ENCODE data around the gene KRT76. TPM values are rescaled to one million over a fixed set of nuclear protein-coding genes. Genes with fewer than 3 reads are reported as not detected.
"Not testable (repeated sequence)": the region's sequence is repeated elsewhere in the genome, so short reads cannot be mapped to it uniquely, and the experiment has no call there.

Gene KRT76
- total RNA-seq, 3 donors from 2014 or later, result not detected

DNA sequence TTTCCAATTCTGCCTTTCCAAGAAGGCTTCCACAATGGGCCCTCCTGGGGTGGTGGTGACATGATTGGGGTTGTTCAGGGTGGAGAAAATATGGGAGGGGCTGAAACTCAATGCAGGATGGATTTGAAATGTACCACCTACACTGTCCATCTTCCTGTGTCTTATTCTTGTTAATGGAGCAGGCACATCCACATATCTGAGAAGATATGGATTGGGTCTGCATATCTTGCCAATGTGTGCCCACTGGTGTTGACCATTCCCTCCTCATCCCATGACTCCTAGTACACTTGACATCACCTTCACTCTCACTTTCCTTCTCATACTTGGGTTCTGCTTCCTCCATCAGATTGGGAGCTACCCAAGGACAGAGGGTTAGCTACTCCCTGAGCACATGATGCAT lies 7.2 kb downstream of the KRT76 start:
- no peaks in the 10 kb centered on the region for H3K9me3 Mint-ChIP-seq

DNA sequence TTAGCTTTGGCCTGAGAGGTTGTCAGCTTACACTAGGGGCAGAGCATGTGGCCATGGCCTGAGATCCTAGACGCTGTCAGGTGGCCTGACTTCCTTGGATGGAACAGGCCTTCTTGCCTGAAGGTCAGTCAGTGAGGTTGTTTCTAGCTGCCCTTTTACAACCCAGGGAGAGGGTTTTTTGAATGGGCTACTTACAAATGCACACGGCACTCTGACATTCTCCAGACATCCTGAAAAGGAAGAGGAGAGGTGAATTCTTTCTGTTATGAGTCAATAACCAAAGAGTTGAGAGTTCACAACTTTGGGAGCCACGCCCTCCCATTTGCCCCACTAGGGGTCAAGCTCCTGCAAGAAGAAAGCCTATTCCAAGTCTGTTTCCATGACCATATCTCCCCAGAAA lies 7.8 kb downstream of the KRT76 start:
- Mint-ChIP-seq H3K9me3 (no peaks in the 10 kb centered on the region), H3K27me3 (ENCODE audit: low read depth) (peaks cover 5% of the 10 kb centered on the region), H3K36me3 (ENCODE audit: insufficient read depth) (no peaks in the 10 kb centered on the region), H3K4me3 (no peak overlapping the region), H3K4me1 (ENCODE audit: low read depth) (no peaks in the 10 kb centered on the region)
- DNase-seq (no peak), ATAC-seq (no peak)

More for the DNA sequence above, 7.2 kb downstream of the KRT76 start:
- H3K4me3 Mint-ChIP-seq, result no peak overlapping the region
- H3K36me3 Mint-ChIP-seq (ENCODE audit: insufficient read depth), result no peaks in the 10 kb centered on the region
- ATAC-seq, result no peak
- H3K27me3 Mint-ChIP-seq (ENCODE audit: low read depth), result peaks cover 5% of the 10 kb centered on the region
- no peaks in the 10 kb centered on the region for H3K4me1 Mint-ChIP-seq (ENCODE audit: low read depth)
- DNase-seq, result no peak

DNA sequence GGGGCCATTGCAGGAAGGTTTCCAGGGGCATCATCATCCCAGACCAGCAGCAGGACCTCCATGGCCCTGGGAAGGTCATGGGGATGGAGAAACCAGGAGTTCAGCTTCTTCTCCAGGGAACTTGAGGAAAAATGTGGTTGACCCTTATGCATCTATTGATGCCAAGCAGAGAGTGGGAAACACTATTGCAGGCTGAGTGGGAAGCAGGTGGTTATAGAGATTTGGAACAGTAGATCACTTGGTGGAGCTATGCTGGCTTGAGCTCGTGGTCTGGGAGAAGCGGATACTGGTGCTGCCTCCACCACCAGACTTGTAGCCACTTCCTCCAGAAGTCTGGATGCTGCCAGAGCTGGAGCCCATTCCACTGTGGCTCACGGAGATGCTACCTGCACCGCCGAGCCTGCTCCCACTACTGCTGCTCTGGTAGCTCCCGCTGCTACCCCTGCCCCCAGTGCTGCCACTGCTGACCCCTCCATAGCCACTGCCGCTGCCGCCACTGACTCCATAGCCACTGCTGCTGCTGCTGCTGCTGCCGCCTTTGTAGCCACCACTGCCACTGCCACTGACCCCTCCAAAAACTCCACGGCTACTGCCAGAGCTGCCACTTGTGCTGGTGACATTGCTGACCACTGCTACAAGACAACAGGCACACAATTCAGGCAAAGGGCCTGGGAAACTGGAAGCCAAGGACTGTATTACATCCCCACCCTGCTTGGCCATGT lies 8.5 kb downstream of the KRT76 start:
- Mint-ChIP-seq H3K4me1 (ENCODE audit: low read depth) (no peaks in the 10 kb centered on the region), H3K27me3 (ENCODE audit: low read depth) (peaks cover 5% of the 10 kb centered on the region), H3K9me3 (no peaks in the 10 kb centered on the region), H3K36me3 (ENCODE audit: insufficient read depth) (no peaks in the 10 kb centered on the region), H3K4me3 (no peak overlapping the region)
- no peak for DNase-seq
- ATAC-seq, result no peak

DNA sequence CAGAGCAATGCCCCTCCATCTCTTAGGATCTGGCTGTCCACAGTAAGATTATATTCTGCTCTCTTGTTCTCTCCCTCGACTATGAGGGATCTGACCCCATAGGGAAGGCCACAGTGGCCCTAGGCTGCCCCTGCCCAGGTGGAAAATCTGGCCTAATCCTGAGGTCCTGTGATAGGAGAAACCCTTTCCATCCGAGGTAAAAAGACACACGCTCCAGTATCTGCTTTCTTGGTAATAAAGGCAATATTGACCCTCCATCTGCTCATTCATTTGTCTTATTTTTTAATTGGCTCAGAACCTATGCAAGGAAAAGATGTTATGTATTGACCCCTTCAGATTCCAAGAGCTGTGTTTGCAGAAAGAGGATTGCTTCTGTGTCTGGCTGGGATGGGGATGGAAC lies 9.7 kb downstream of the KRT76 start:
- DNase-seq, result no peak
- no peak for ATAC-seq
- H3K36me3 Mint-ChIP-seq (ENCODE audit: insufficient read depth), result no peaks in the 10 kb centered on the region
- peaks cover 5% of the 10 kb centered on the region for H3K27me3 Mint-ChIP-seq (ENCODE audit: low read depth)
- no peaks in the 10 kb centered on the region for H3K4me1 Mint-ChIP-seq (ENCODE audit: low read depth)
- no peak overlapping the region for H3K4me3 Mint-ChIP-seq
- no peaks in the 10 kb centered on the region for H3K9me3 Mint-ChIP-seq

DNA sequence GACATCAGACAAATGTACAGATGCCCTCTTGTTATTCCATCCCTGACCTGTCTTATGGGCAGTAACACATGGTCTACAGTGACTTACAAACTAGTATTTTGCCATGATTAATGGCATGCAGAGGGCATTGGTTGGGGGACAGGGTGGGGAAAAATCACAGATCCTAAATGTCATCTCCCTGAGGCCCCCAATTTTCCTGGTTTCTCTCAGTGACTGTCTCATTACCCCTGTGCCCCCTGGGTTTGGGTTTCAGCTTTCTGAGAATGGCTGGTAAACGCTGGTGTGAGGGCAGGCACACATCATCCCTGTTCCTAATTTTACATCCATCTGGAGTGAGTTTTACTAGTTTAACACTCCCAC lies 10.1 kb downstream of the KRT76 start:
- no peak for DNase-seq
- Mint-ChIP-seq H3K4me3 (no peak overlapping the region), H3K27me3 (ENCODE audit: low read depth) (peaks cover 5% of the 10 kb centered on the region), H3K4me1 (ENCODE audit: low read depth) (no peaks in the 10 kb centered on the region), H3K9me3 (no peaks in the 10 kb centered on the region), H3K36me3 (ENCODE audit: insufficient read depth) (no peaks in the 10 kb centered on the region)
- ATAC-seq, result no peak

DNA sequence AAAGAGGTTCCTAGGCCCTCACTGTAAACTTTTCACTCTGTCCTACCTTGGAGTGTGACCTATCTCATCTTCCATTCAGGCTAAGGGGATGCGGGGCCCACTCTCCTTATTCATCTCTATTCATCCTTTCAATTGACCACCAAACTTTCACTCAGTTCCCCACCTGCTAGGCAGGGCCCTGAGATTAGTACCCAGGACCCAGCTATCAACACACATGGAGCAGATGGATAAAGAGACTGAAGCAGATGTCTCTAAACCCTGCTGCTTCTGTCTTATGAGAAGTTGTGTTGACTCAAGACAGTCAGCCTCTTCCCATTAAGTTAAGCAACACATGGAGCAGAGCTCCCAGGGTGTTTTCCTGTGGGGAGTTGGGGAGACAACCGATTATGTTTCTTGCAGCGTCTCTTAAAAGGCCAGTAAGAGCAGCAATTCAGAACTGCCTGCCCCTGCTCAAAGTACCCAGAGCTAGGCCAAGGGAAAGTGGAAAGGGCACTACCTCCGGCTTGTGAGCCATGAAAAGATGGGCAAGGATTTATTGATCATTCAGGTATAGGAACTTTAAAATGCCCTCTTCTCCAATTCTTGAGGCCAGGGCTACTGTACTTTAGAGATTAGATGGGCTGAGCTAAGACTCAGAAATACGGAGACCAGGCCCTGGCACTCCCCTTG lies 10.7 kb downstream of the KRT76 start:
- H3K4me3 Mint-ChIP-seq, result no peak overlapping the region
- H3K36me3 Mint-ChIP-seq (ENCODE audit: insufficient read depth), result no peaks in the 10 kb centered on the region
- no peaks in the 10 kb centered on the region for H3K4me1 Mint-ChIP-seq (ENCODE audit: low read depth)
- peaks cover 5% of the 10 kb centered on the region for H3K27me3 Mint-ChIP-seq (ENCODE audit: low read depth)
- no peaks in the 10 kb centered on the region for H3K9me3 Mint-ChIP-seq
- no peak for ATAC-seq
- DNase-seq, result no peak

DNA sequence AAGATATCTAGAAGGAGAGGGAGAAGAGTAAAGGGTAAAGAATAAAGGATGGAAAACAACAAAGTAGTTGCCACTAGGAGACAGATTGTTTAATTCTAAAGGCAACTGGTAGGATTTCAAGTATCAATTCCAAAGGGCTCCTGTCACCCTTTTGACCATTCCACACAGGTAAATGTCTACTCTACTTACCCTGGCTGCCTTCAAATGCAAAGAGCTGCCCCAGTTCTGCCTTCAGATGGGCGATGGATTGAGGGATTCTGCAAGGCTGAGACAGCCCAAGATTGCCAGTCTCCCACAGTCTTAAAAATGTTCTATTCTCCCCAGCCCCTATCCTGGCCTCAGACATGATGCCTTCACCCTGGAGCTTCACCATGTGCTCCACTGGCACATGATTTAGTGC lies 11.4 kb downstream of the KRT76 start:
- DNase-seq (no peak), ATAC-seq (no peak)
- no peaks in the 10 kb centered on the region for H3K36me3 Mint-ChIP-seq (ENCODE audit: insufficient read depth)
- peaks cover 5% of the 10 kb centered on the region for H3K27me3 Mint-ChIP-seq (ENCODE audit: low read depth)
- no peaks in the 10 kb centered on the region for H3K4me1 Mint-ChIP-seq (ENCODE audit: low read depth)
- no peak overlapping the region for H3K4me3 Mint-ChIP-seq
- H3K9me3 Mint-ChIP-seq, result no peaks in the 10 kb centered on the region

DNA sequence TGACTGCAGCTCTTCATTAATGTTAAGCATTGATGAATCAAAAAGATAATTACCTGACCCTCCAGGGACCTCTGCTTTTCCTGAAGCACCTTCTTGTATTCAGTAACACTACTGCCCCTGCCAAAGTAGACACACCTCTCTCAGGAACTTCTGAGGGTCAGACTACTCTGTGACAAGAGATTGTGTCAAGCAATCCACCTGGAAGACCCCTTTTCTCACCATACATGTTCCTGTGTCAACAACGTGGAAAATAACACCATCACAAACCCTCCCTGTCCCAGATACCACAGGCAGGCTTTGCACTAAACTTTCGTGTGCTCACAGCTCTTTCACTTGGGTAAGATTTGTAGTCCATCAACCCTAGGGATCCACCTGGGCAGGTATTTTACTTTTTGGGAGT lies 13.2 kb downstream of the KRT76 start:
- peaks cover 4% of the 10 kb centered on the region for H3K27me3 Mint-ChIP-seq (ENCODE audit: low read depth)
- H3K4me3 Mint-ChIP-seq, result no peak overlapping the region
- H3K36me3 Mint-ChIP-seq (ENCODE audit: insufficient read depth), result no peaks in the 10 kb centered on the region
- DNase-seq, result no peak
- ATAC-seq, result no peak
- no peaks in the 10 kb centered on the region for H3K9me3 Mint-ChIP-seq
- H3K4me1 Mint-ChIP-seq (ENCODE audit: low read depth), result no peaks in the 10 kb centered on the region

DNA sequence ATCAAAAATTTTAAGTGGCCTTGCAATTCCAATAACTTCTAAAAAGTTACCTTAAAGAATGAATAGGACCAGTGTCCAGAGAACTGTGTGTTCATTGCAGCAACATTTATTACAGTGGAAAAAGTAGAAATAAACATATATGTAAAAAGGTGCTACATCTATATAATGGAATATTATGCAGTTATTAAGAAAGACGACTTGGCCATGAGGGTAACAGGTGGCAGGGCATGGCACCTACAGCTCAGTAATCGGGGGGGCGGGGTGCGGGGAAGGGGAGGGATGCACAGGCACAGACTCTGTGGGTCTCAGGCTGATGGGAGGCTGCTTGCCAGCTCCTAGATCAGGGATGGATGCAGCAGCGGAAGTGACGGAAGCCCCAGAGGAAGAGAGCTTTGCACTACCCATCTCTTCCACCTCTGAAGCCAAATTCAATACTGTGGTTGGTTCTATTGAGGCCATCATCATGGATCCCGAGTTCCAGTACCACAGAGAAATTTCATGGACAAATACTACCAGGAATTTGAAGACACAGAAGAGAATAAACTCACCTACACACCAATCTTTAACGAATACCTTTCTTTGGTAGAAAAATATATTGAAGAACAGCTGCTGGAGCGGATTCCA lies 14.0 kb downstream of the KRT76 start:
- no peaks in the 10 kb centered on the region for H3K4me1 Mint-ChIP-seq (ENCODE audit: low read depth)
- DNase-seq (no peak), ATAC-seq (no peak)
- H3K9me3 Mint-ChIP-seq, result no peaks in the 10 kb centered on the region
- H3K27me3 Mint-ChIP-seq (ENCODE audit: low read depth), result peaks cover 5% of the 10 kb centered on the region
- no peaks in the 10 kb centered on the region for H3K36me3 Mint-ChIP-seq (ENCODE audit: insufficient read depth)
- H3K4me3 Mint-ChIP-seq, result no peak overlapping the region

DNA sequence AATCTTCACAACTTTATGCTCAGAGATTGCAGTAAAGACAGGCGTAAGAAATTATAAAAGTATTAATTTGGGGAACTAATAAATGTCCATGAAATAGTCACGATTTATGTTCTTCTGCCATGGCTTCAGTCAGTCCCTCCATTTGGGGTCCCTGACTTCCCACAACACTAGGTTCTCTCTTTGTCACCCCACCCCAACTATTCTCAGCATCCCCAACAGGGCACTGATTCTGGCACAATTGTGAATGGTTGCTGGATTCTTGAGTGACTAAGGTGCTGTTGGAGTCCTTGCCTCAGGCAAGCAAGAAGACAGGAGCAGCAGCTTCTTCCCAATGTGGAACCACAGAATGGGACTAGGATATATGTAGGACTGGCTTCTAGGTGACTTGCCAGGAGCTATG lies 15.3 kb downstream of the KRT76 start:
- Mint-ChIP-seq H3K4me3 (no peak overlapping the region), H3K4me1 (ENCODE audit: low read depth) (no peaks in the 10 kb centered on the region), H3K27me3 (ENCODE audit: low read depth) (peaks cover 4% of the 10 kb centered on the region), H3K36me3 (ENCODE audit: insufficient read depth) (no peaks in the 10 kb centered on the region), H3K9me3 (no peaks in the 10 kb centered on the region)
- ATAC-seq, result no peak
- no peak for DNase-seq

DNA sequence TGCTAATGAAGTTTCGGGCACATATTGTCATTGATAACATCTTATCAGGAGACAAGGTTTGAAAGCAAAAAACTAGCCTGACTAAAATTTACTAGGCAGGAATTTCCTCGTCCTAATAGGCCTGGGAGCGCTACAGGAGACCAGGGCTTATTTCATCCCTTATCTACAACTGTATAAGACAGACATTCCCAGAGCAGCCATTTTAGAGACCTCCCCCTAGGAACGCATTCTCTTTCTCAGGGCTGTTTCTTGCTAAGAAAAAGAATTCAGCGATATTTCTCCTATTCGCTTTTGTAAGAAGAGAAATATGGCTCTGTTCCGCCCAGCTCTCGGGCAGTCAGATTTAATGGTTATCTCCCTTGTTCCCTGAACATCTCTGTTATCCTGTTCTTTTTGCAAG lies 15.9 kb downstream of the KRT76 start:
- DNase-seq; H3K9me3 Mint-ChIP-seq; H3K4me3 Mint-ChIP-seq; H3K36me3 Mint-ChIP-seq (ENCODE audit: insufficient read depth); H3K27me3 Mint-ChIP-seq (ENCODE audit: low read depth); ATAC-seq; H3K4me1 Mint-ChIP-seq (ENCODE audit: low read depth): not testable (repeated sequence)

DNA sequence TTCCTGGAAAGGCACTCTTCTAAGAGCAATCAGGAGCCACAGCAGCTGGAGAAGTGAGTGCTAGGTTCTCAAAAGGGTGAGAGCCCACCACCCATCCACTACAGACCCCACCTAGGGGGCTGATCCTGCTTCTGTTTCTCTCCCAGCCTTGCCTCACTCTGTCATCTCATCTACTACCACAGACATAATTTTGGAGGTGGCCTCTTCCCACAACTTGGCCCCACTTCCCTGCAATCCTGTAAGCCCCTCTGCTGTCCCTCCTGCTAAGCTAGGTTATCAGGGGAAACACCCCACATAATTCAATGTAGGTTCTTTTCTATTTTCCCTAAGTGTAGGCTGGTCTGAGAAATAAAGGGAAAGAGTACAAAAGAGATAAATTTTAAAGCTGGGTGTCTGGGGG lies 16.5 kb downstream of the KRT76 start:
- Mint-ChIP-seq H3K27me3 (ENCODE audit: low read depth) (peaks cover 4% of the 10 kb centered on the region), H3K9me3 (no peaks in the 10 kb centered on the region), H3K4me1 (ENCODE audit: low read depth) (no peaks in the 10 kb centered on the region), H3K4me3 (no peak overlapping the region), H3K36me3 (ENCODE audit: insufficient read depth) (no peaks in the 10 kb centered on the region)
- ATAC-seq (no peak), DNase-seq (no peak)

DNA sequence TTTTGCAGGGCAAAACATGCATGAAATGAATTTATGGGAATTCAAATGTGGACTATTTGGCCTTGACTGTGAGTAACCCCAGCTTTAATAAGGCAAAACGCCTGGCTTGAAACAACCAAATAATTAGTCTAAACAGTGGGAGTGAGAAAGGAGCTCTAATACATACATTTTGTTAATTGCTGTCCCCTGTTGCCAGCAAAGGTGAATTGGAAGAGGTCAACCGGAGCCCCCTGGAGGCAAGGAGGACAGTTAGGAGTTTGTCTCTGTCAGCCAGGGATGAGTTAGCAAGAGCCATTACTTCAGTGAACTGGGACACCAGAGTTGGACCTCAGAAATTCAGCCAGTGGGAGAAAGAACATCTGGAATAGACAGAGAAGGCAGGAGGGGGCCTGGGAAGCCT lies 17.4 kb downstream of the KRT76 start:
- Mint-ChIP-seq H3K36me3 (ENCODE audit: insufficient read depth) (no peaks in the 10 kb centered on the region), H3K9me3 (no peaks in the 10 kb centered on the region), H3K27me3 (ENCODE audit: low read depth) (peaks cover 10% of the 10 kb centered on the region), H3K4me1 (ENCODE audit: low read depth) (no peaks in the 10 kb centered on the region), H3K4me3 (no peak overlapping the region)
- ATAC-seq, result no peak
- DNase-seq, result no peak

DNA sequence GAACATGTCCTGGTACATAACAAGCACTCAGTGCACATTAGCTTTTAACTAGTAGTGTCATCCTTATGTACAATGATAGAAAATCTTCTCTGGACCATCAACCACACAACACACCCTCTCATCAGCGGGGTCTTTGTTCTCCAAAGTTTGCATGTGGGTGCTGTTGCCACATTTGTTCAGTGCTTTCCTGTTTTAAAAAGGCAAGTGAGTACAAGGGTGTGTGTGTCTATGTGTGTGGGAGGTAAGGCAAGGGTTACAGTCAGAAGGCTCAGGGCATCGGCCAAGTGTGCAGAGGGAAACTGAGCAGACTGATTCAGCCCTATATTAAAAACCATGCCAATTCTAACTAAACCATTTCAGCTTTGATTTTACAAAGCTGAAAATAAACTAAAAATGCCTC lies 17.9 kb downstream of the KRT76 start:
- H3K4me1 Mint-ChIP-seq (ENCODE audit: low read depth), result no peaks in the 10 kb centered on the region
- ATAC-seq (no peak), DNase-seq (no peak)
- no peak overlapping the region for H3K4me3 Mint-ChIP-seq
- H3K27me3 Mint-ChIP-seq (ENCODE audit: low read depth), result peaks cover 10% of the 10 kb centered on the region
- no peaks in the 10 kb centered on the region for H3K9me3 Mint-ChIP-seq
- no peaks in the 10 kb centered on the region for H3K36me3 Mint-ChIP-seq (ENCODE audit: insufficient read depth)
